Fibroblast of lung (primary cell): ENCODE results near the gene ARHGAP6. TPM values are rescaled to one million over a fixed set of nuclear protein-coding genes. Genes with fewer than 3 reads are reported as not detected.

ENCODE experiments used
- DNase-seq, 2 donors: peaks; one replicate each; pipeline versions ENCODE4 v3.0.0 to v3.0.0-alpha.2; 2010; ENCODE audit warnings: low read depth in 2 of 2
- H2AFZ ChIP-seq: 2 replicates; pipeline ENCODE4 v1.5.1; 2012; ENCODE audit warnings: low read length, control low read depth, inconsistent platforms
- H3K27ac ChIP-seq: 2 replicates; pipeline ENCODE4 v1.5.1; 2011; ENCODE audit warnings: low read length, control low read depth; ENCODE audit not compliant: insufficient read depth
- H3K27me3 ChIP-seq: 2 replicates; pipeline ENCODE4 v1.5.1; 2011; ENCODE audit warnings: mild to moderate bottlenecking, low read length; ENCODE audit not compliant: control insufficient read depth, insufficient read depth
- H3K36me3 ChIP-seq: 2 replicates; pipeline ENCODE4 v1.5.1; 2011; ENCODE audit warnings: low read length; ENCODE audit not compliant: control insufficient read depth, insufficient read depth
- H3K4me1 ChIP-seq: 2 replicates; pipeline ENCODE4 v1.5.1; 2011; ENCODE audit warnings: low read length; ENCODE audit not compliant: control insufficient read depth, insufficient read depth; ENCODE audit errors: extremely low read depth
- H3K4me2 ChIP-seq: 2 replicates; pipeline ENCODE4 v1.5.1; 2011; ENCODE audit warnings: low read length, control low read depth; ENCODE audit not compliant: insufficient read depth; ENCODE audit errors: extremely low read depth
- H3K4me3 ChIP-seq, 4 experiments: fragments of 200-600 bp in 1 of 4; sonication (generic) in 1 of 4; replicated peaks in 1 of 4; 2 replicates each; pipeline ENCODE4 v1.5.1; 2011 to 2016; ENCODE audit warnings: low read length in 4 of 4, low read depth in 3 of 4, mild to moderate bottlenecking in 3 of 4, control low read depth in 2 of 4, inconsistent platforms in 1 of 4, mixed read lengths in 1 of 4; ENCODE audit not compliant: insufficient read depth in 1 of 4; ENCODE audit errors: control extremely low read depth in 1 of 4
- H3K79me2 ChIP-seq: 2 replicates; pipeline ENCODE4 v1.5.1; 2012; ENCODE audit warnings: mild to moderate bottlenecking, low read length, inconsistent platforms; ENCODE audit not compliant: control insufficient read depth, insufficient read depth
- H3K9ac ChIP-seq: 2 replicates; pipeline ENCODE4 v1.5.1; 2011; ENCODE audit warnings: mild to moderate bottlenecking, low read length, control low read depth; ENCODE audit not compliant: insufficient read depth
- H3K9me3 ChIP-seq: 2 replicates; pipeline ENCODE4 v1.5.1; 2012; ENCODE audit warnings: low read depth, low read length; ENCODE audit not compliant: control insufficient read depth, insufficient read depth
- H4K20me1 ChIP-seq: 2 replicates; pipeline ENCODE4 v1.5.1; 2011; ENCODE audit warnings: low read length; ENCODE audit not compliant: control insufficient read depth, insufficient read depth; ENCODE audit errors: extremely low read depth
- EZH2 ChIP-seq: IDR thresholded peaks from 2 replicates; pipeline ENCODE4 v1.5.1; 2012; ENCODE audit warnings: low read length, control low read depth, mild to moderate bottlenecking; ENCODE audit errors: missing control alignments
- polyA plus RNA-seq, 2 donors: library from polyadenylated mRNA; depleted of rRNA in 1 of 2; stranded (reverse) in 1 of 2; unstranded in 1 of 2; fragments of >200 nt; gene quantifications; 2 replicates each; pipeline ENCODE4 v1.2.1, GENCODE V29; 2011 to 2012; ENCODE audit warnings: missing spikeins in 1 of 2
- total RNA-seq: library from RNA; depleted of rRNA; stranded (reverse); fragments of >200 nt; gene quantifications from 2 replicates; pipeline ENCODE4 v1.2.1, GENCODE V29; 2014
- TF ChIP-seq, protein P1 (sequence below), 2 donors: IDR thresholded peaks in 1 of 2; conservative IDR thresholded peaks in 1 of 2; 1 replicate in 1 of 2; 2 replicates in 1 of 2; pipeline ENCODE4 v1.5.1; 2011 to 2012; ENCODE audit warnings: low read length in 2 of 2, control low read depth in 1 of 2, inconsistent platforms in 1 of 2, low read depth in 1 of 2, mild to moderate bottlenecking in 1 of 2

Gene ARHGAP6
- total and polyA plus RNA-seq, 2 donors (not counting 1 experiment from before 2014, with no cell fraction given) = 5.9 to 11.7 TPM

GRCh38 chrX:11244636-11245035, 421.1 kb downstream of the ARHGAP6 start:
- Histone ChIP-seq H4K20me1 (no peaks in the 10 kb centered on the region), H2AFZ (no peak overlapping the region), H3K4me2 (no peak overlapping the region), H3K27me3 (no peaks in the 10 kb centered on the region), H3K4me3 (no peak overlapping the region), H3K27ac (no peak overlapping the region), H3K79me2 (no peaks in the 10 kb centered on the region), H3K36me3 (no peaks in the 10 kb centered on the region), H3K9me3 (no peaks in the 10 kb centered on the region), H3K4me1 (no peaks in the 10 kb centered on the region), H3K9ac (no peak overlapping the region)
- peak in 1 of 2 donors; percentile 85 for DNase-seq
- TF ChIP-seq, protein P1, sequence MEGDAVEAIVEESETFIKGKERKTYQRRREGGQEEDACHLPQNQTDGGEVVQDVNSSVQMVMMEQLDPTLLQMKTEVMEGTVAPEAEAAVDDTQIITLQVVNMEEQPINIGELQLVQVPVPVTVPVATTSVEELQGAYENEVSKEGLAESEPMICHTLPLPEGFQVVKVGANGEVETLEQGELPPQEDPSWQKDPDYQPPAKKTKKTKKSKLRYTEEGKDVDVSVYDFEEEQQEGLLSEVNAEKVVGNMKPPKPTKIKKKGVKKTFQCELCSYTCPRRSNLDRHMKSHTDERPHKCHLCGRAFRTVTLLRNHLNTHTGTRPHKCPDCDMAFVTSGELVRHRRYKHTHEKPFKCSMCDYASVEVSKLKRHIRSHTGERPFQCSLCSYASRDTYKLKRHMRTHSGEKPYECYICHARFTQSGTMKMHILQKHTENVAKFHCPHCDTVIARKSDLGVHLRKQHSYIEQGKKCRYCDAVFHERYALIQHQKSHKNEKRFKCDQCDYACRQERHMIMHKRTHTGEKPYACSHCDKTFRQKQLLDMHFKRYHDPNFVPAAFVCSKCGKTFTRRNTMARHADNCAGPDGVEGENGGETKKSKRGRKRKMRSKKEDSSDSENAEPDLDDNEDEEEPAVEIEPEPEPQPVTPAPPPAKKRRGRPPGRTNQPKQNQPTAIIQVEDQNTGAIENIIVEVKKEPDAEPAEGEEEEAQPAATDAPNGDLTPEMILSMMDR (conservative IDR thresholded peaks at IDR 0.05 in 1 of 2, IDR thresholded peaks at IDR 0.05 in 1 of 2; ENCODE audit: low read depth in 1 of 2, low read length in 2 of 2) = no peak
- no peak for TF ChIP-seq EZH2

- H4K20me1 ChIP-seq = no peaks in the 10 kb centered on the region
- H3K27me3 ChIP-seq = no peaks in the 10 kb centered on the region
- no peaks in the 10 kb centered on the region for H3K79me2 ChIP-seq
- no peak overlapping the region for H3K27ac ChIP-seq
- no peak overlapping the region for H3K4me2 ChIP-seq
- H2AFZ ChIP-seq = no peak overlapping the region
- DNase-seq = no peak
- no peaks in the 10 kb centered on the region for H3K9me3 ChIP-seq
- H3K4me3 ChIP-seq = no peak overlapping the region
- H3K4me1 ChIP-seq = no peaks in the 10 kb centered on the region
- H3K9ac ChIP-seq = no peak overlapping the region
- TF ChIP-seq, protein P1 (conservative IDR thresholded peaks at IDR 0.05 in 1 of 2, IDR thresholded peaks at IDR 0.05 in 1 of 2; ENCODE audit: low read depth in 1 of 2, low read length in 2 of 2) = no peak
- no peak for TF ChIP-seq EZH2
- H3K36me3 ChIP-seq = no peaks in the 10 kb centered on the region
Measured at GRCh38 chrX:11242704-11243103, 423.0 kb downstream of the ARHGAP6 start.

DNA sequence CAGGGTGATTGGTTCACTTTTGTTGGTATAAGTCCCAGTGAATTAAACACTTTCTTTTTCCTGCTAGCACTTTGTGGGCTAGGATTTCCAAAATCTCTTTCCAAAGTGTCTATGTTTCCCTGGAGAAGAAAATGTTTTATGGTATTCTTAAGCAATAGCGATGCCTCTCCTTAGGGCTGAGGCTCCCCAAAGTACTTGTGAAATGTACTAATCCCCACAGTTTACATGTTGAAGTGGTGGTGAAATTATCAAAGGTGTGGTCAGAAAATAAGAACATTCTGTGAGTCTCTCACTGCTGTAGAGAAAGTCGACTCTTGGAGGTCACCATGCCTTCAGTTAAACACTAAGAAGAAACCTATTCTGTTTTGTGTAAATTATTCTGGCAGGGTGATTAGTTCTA, 424.0 kb downstream of the ARHGAP6 start:
- Histone ChIP-seq H3K79me2 (no peaks in the 10 kb centered on the region), H3K9me3 (no peaks in the 10 kb centered on the region), H3K27ac (no peak overlapping the region), H4K20me1 (no peaks in the 10 kb centered on the region), H2AFZ (no peak overlapping the region), H3K4me2 (no peak overlapping the region), H3K9ac (no peak overlapping the region), H3K4me3 (no peak overlapping the region), H3K27me3 (no peaks in the 10 kb centered on the region), H3K4me1 (no peaks in the 10 kb centered on the region), H3K36me3 (no peaks in the 10 kb centered on the region)
- DNase-seq = no peak
- TF ChIP-seq EZH2 = no peak
- TF ChIP-seq, protein P1 (conservative IDR thresholded peaks at IDR 0.05 in 1 of 2, IDR thresholded peaks at IDR 0.05 in 1 of 2; ENCODE audit: low read depth in 1 of 2, low read length in 2 of 2) = no peak
